Duodenal mucosa (tissue), 2 donors: ENCODE measurements around the gene DDX1.

Source experiments
- H3K27ac ChIP-seq: one replicate; pipeline ENCODE4 v1.7.0; 2013; ENCODE audit warnings: low read depth, low read length
- H3K27me3 ChIP-seq, 2 donors: one replicate each; pipeline ENCODE4 v1.7.0; 2013; ENCODE audit warnings: low read length in 2 of 2, control low read depth in 1 of 2; ENCODE audit not compliant: insufficient read depth in 2 of 2, control insufficient read depth in 1 of 2
- H3K36me3 ChIP-seq, 2 donors: one replicate each; pipeline ENCODE4 v1.7.0; 2013; ENCODE audit warnings: low read length in 2 of 2, control low read depth in 1 of 2; ENCODE audit not compliant: insufficient read depth in 2 of 2, control insufficient read depth in 1 of 2
- H3K4me1 ChIP-seq, 2 donors: one replicate each; pipeline ENCODE4 v1.7.0; 2013; ENCODE audit warnings: low read length in 2 of 2, control low read depth in 1 of 2; ENCODE audit not compliant: insufficient read depth in 2 of 2, control insufficient read depth in 1 of 2
- H3K4me3 ChIP-seq, 2 donors: one replicate each; pipeline ENCODE4 v1.7.0; 2013; ENCODE audit warnings: low read length in 2 of 2, low read depth in 1 of 2
- H3K9ac ChIP-seq, 2 donors: one replicate each; pipeline ENCODE4 v1.7.0; 2013; ENCODE audit warnings: low read length in 2 of 2, low read depth in 1 of 2
- H3K9me3 ChIP-seq, 2 donors: one replicate each; pipeline ENCODE4 v1.7.0; 2013; ENCODE audit warnings: low read length in 2 of 2, control low read depth in 1 of 2; ENCODE audit not compliant: control insufficient read depth in 1 of 2

The DDX1 gene

GRCh38 chr2:15554525-15555218 is 37.0 kb upstream of the DDX1 start:
- Histone ChIP-seq H3K27ac (no peak overlapping the region), H3K27me3 (no peaks in the 10 kb centered on the region), H3K9ac (no peak overlapping the region), H3K9me3 (no peaks in the 10 kb centered on the region), H3K36me3 (peaks cover 4 to 9% of the 10 kb centered on the region in 2 donors), H3K4me1 (peaks cover 13% of the 10 kb centered on the region in 2 donors), H3K4me3 (no peak overlapping the region)

- Histone ChIP-seq H3K36me3 (peaks cover 4 to 9% of the 10 kb centered on the region in 2 donors), H3K4me1 (peaks cover 16 to 17% of the 10 kb centered on the region in 2 donors), H3K27ac (no peak overlapping the region), H3K9me3 (no peaks in the 10 kb centered on the region), H3K9ac (no peak overlapping the region), H3K4me3 (no peak overlapping the region), H3K27me3 (no peaks in the 10 kb centered on the region)
These were observed 35.9 kb upstream of the DDX1 start for GRCh38 chr2:15555760-15556193.

- Histone ChIP-seq H3K27ac (no peak overlapping the region), H3K4me3 (no peak overlapping the region), H3K9me3 (no peaks in the 10 kb centered on the region), H3K36me3 (peaks cover 4 to 8% of the 10 kb centered on the region in 2 donors), H3K9ac (no peak overlapping the region), H3K27me3 (no peaks in the 10 kb centered on the region), H3K4me1 (peaks cover 17% of the 10 kb centered on the region in 2 donors)
These were observed 35.2 kb upstream of the DDX1 start for GRCh38 chr2:15556311-15556930.

- no peak overlapping the region for H3K27ac ChIP-seq
- no peaks in the 10 kb centered on the region for H3K27me3 ChIP-seq
- peaks cover 20 to 26% of the 10 kb centered on the region in 2 donors for H3K4me1 ChIP-seq
- H3K36me3 ChIP-seq, result peaks cover 0 to 2% of the 10 kb centered on the region in 2 donors
- no peaks in the 10 kb centered on the region for H3K9me3 ChIP-seq
- H3K9ac ChIP-seq, result no peak overlapping the region
- no peak overlapping the region for H3K4me3 ChIP-seq
These were observed 33.8 kb upstream of the DDX1 start for GRCh38 chr2:15557887-15558311.

GRCh38 chr2:15559379-15560139 is 32.1 kb upstream of the DDX1 start:
- no peaks in the 10 kb centered on the region for H3K36me3 ChIP-seq
- H3K27me3 ChIP-seq, result no peaks in the 10 kb centered on the region
- H3K9ac ChIP-seq, result no peak overlapping the region
- H3K4me3 ChIP-seq, result peak overlapping the region; percentile 95 to 99
- H3K9me3 ChIP-seq, result no peaks in the 10 kb centered on the region
- no peak overlapping the region for H3K27ac ChIP-seq
- H3K4me1 ChIP-seq, result peaks cover 20 to 26% of the 10 kb centered on the region in 2 donors

GRCh38 chr2:15560140-15560987 is 31.3 kb upstream of the DDX1 start:
- H3K4me1 ChIP-seq, result peaks cover 20 to 26% of the 10 kb centered on the region in 2 donors
- peak overlapping the region; percentile 80 to 81 for H3K9ac ChIP-seq
- H3K36me3 ChIP-seq, result no peaks in the 10 kb centered on the region
- peak overlapping the region; percentile 95 to 99 for H3K4me3 ChIP-seq
- H3K27ac ChIP-seq, result no peak overlapping the region
- no peaks in the 10 kb centered on the region for H3K9me3 ChIP-seq
- no peaks in the 10 kb centered on the region for H3K27me3 ChIP-seq

- no peaks in the 10 kb centered on the region for H3K27me3 ChIP-seq
- peak within 1 kb of the TSS; percentile 80 to 81 for H3K9ac ChIP-seq
These were observed 30.6 kb upstream of the DDX1 start, which contains the start of gene NBAS for GRCh38 chr2:15560988-15561573. NBAS (minus strand) TSS chr2:15561334; CDS start chr2:15561304, 30 bp downstream.

GRCh38 chr2:15561574-15562344 is 29.9 kb upstream of the DDX1 start:
- peak overlapping the region; percentile 38 for H3K27ac ChIP-seq
- H3K4me3 ChIP-seq, result peak overlapping the region; percentile 95 to 99
- peaks cover 20 to 26% of the 10 kb centered on the region in 2 donors for H3K4me1 ChIP-seq
- no peaks in the 10 kb centered on the region for H3K9me3 ChIP-seq
- H3K27me3 ChIP-seq, result no peaks in the 10 kb centered on the region
- no peaks in the 10 kb centered on the region for H3K36me3 ChIP-seq
- peak overlapping the region; percentile 80 to 81 for H3K9ac ChIP-seq

More at GRCh38 chr2:15560988-15561573, 30.6 kb upstream of the DDX1 start, which contains the start of gene NBAS:
- H3K9me3 ChIP-seq, result no peaks in the 10 kb centered on the region
- peak within 1 kb of the TSS; percentile 62 for H3K27ac ChIP-seq
- peaks cover 20 to 26% of the 10 kb centered on the region in 2 donors for H3K4me1 ChIP-seq
- peak within 1 kb of the TSS; percentile 95 to 99 for H3K4me3 ChIP-seq
- no peaks in the 10 kb centered on the region for H3K36me3 ChIP-seq
